ENCODE measurements around the gene IL1B.

The IL1B gene

GRCh38 chr2:112829101-112829960, 7.2 kb downstream of the IL1B start:
- no peak for DNase-seq

- DNase-seq = no peak
Measured at GRCh38 chr2:112828251-112828691, 8.3 kb downstream of the IL1B start.

GRCh38 chr2:112827604-112828185, 8.9 kb downstream of the IL1B start:
- DNase-seq = no peak

GRCh38 chr2:112827009-112827408, 9.6 kb downstream of the IL1B start:
- no peak for DNase-seq

- DNase-seq = no peak
Measured at GRCh38 chr2:112825706-112826105, 10.9 kb downstream of the IL1B start.

- DNase-seq = no peak
Measured at GRCh38 chr2:112824694-112825085, 11.9 kb downstream of the IL1B start.

GRCh38 chr2:112821682-112822081, 14.9 kb downstream of the IL1B start:
- DNase-seq = peak; percentile 61

- peak; percentile 89 for DNase-seq
Measured at GRCh38 chr2:112821142-112821541, 15.4 kb downstream of the IL1B start.

GRCh38 chr2:112820343-112820742, 16.2 kb downstream of the IL1B start:
- DNase-seq = no peak

GRCh38 chr2:112819081-112819480, 17.5 kb downstream of the IL1B start:
- DNase-seq = no peak

- no peak for DNase-seq
Measured at GRCh38 chr2:112818094-112818902, 18.3 kb downstream of the IL1B start.

GRCh38 chr2:112817082-112817689, 19.4 kb downstream of the IL1B start:
- DNase-seq = no peak

- no peak for DNase-seq
Measured at GRCh38 chr2:112814278-112814677, 22.3 kb downstream of the IL1B start.

- DNase-seq = no peak
Measured at GRCh38 chr2:112813280-112813966, 23.2 kb downstream of the IL1B start.

- DNase-seq = no peak
Measured at GRCh38 chr2:112812318-112813267, 24.0 kb downstream of the IL1B start.

- DNase-seq = peak; percentile 44
Measured at GRCh38 chr2:112811841-112812306, 24.7 kb downstream of the IL1B start.

GRCh38 chr2:112811276-112811831, 25.2 kb downstream of the IL1B start:
- no peak for DNase-seq

GRCh38 chr2:112809112-112809511, 27.5 kb downstream of the IL1B start:
- DNase-seq = no peak

GRCh38 chr2:112807233-112807807, 29.3 kb downstream of the IL1B start:
- DNase-seq = no peak

GRCh38 chr2:112805542-112805941, 31.0 kb downstream of the IL1B start:
- DNase-seq = no peak

All from activated CD4-positive, alpha-beta T cell treated with anti-CD3 and anti-CD28 coated beads, Interleukin-2, amount 50 U/mL, for 16 hours (primary cell).